Measurements from ENCODE around the gene SLC37A3.

SLC37A3 gene

GRCh38 chr7:140397784-140398750 is at the start of gene SLC37A3:
Gene SLC37A3 (minus strand): TSS chr7:140398530. CDS start chr7:140382526, 16,004 bp downstream.
- no peaks in the 10 kb centered on the region for H3K27me3 ChIP-seq (ENCODE audit: insufficient read depth, insufficient read length)
- H3K36me3 ChIP-seq (ENCODE audit: insufficient read depth, insufficient read length, low read length): peaks cover 5% of the 10 kb centered on the region
- peak within 1 kb of the TSS; percentile 85 for H3K9ac ChIP-seq (ENCODE audit: insufficient read length, low read depth)
- TF ChIP-seq SUZ12 (IDR thresholded peaks at IDR 0.05; ENCODE audit: extremely low read depth, insufficient read depth, insufficient read length) (no peak), YY1 (IDR thresholded peaks at IDR 0.05; ENCODE audit: insufficient read depth, insufficient read length) (no peak), ZNF274 (IDR thresholded peaks at IDR 0.05; ENCODE audit: low read depth, low read length) (no peak)
- no peaks in the 10 kb centered on the region for H3K4me1 ChIP-seq (ENCODE audit: insufficient read depth, insufficient read length)
- DNase-seq (ENCODE audit: low read depth, low spot score): peak; percentile 76
- no peaks in the 10 kb centered on the region for H3K9me3 ChIP-seq (ENCODE audit: insufficient read depth, low read length)
- H3K4me3 ChIP-seq (ENCODE audit: insufficient read length, low read depth): peak within 1 kb of the TSS; percentile 78

- H3K9ac ChIP-seq (ENCODE audit: insufficient read length, low read depth): no peak overlapping the region
- DNase-seq (ENCODE audit: low read depth, low spot score): no peak
- H3K9me3 ChIP-seq (ENCODE audit: insufficient read depth, low read length): no peaks in the 10 kb centered on the region
- H3K27me3 ChIP-seq (ENCODE audit: insufficient read depth, insufficient read length): no peaks in the 10 kb centered on the region
- TF ChIP-seq ZNF274 (IDR thresholded peaks at IDR 0.05; ENCODE audit: low read depth, low read length) (no peak), SUZ12 (IDR thresholded peaks at IDR 0.05; ENCODE audit: extremely low read depth, insufficient read depth, insufficient read length) (no peak), YY1 (IDR thresholded peaks at IDR 0.05; ENCODE audit: insufficient read depth, insufficient read length) (no peak)
- H3K4me3 ChIP-seq (ENCODE audit: insufficient read length, low read depth): no peak overlapping the region
- peaks cover 6% of the 10 kb centered on the region for H3K4me1 ChIP-seq (ENCODE audit: insufficient read depth, insufficient read length)
- peaks cover 4% of the 10 kb centered on the region for H3K36me3 ChIP-seq (ENCODE audit: insufficient read depth, insufficient read length, low read length)
These were observed 49.5 kb upstream of the SLC37A3 start for GRCh38 chr7:140447841-140448240.

DNA sequence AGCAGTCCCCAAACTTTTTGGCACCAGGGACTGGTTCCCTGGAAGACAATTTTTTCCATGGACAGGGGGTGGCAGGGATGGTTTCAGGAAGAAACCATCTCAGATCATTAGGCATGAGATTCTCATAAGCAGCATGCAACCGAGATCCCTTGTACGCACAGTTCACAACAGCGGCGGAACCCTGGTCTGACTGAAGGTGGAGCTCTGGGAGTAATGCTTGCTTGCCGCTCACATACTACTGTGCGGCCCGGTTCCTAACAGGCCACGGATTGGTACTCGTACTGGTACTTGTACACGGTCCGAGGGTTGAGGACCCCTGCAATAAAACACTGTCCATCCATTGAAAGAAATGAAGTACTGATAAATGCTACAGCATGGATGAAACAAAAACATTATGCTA is 48.1 kb upstream of the SLC37A3 start:
- Histone ChIP-seq H3K27me3 (ENCODE audit: insufficient read depth, insufficient read length) (no peaks in the 10 kb centered on the region), H3K9me3 (ENCODE audit: insufficient read depth, low read length) (no peaks in the 10 kb centered on the region), H3K9ac (ENCODE audit: insufficient read length, low read depth) (no peak overlapping the region), H3K4me3 (ENCODE audit: insufficient read length, low read depth) (no peak overlapping the region), H3K4me1 (ENCODE audit: insufficient read depth, insufficient read length) (peaks cover 6% of the 10 kb centered on the region), H3K36me3 (ENCODE audit: insufficient read depth, insufficient read length, low read length) (no peaks in the 10 kb centered on the region)
- no peak for DNase-seq (ENCODE audit: low read depth, low spot score)
- TF ChIP-seq SUZ12 (IDR thresholded peaks at IDR 0.05; ENCODE audit: extremely low read depth, insufficient read depth, insufficient read length): no peak
- TF ChIP-seq YY1 (IDR thresholded peaks at IDR 0.05; ENCODE audit: insufficient read depth, insufficient read length): no peak
- no peak for TF ChIP-seq ZNF274 (IDR thresholded peaks at IDR 0.05; ENCODE audit: low read depth, low read length)

DNA sequence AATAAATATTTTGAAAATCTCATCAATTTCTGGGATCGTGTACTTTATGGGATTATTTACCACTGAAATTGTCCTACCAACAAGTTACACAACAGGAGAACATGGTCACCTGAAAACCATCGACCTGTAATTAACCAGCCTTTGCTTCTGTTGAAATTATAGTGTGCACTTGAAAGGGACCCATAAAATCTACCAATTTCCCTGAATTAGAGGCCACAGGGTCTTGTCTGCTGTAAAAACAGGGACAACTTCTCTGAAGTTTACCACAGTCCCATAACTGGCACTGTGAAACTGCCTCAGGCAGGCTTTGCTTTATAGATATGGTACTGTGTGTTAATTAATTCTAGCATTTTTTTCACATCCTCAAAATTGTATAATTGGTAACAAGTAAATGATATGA is 43.2 kb upstream of the SLC37A3 start:
- Histone ChIP-seq H3K36me3 (ENCODE audit: insufficient read depth, insufficient read length, low read length) (no peaks in the 10 kb centered on the region), H3K4me1 (ENCODE audit: insufficient read depth, insufficient read length) (peaks cover 2% of the 10 kb centered on the region), H3K9me3 (ENCODE audit: insufficient read depth, low read length) (no peaks in the 10 kb centered on the region), H3K27me3 (ENCODE audit: insufficient read depth, insufficient read length) (no peaks in the 10 kb centered on the region), H3K9ac (ENCODE audit: insufficient read length, low read depth) (no peak overlapping the region), H3K4me3 (ENCODE audit: insufficient read length, low read depth) (no peak overlapping the region)
- no peak for DNase-seq (ENCODE audit: low read depth, low spot score)
- TF ChIP-seq ZNF274 (IDR thresholded peaks at IDR 0.05; ENCODE audit: low read depth, low read length): no peak

GRCh38 chr7:140440593-140440992 is 42.3 kb upstream of the SLC37A3 start:
- Histone ChIP-seq H3K36me3 (ENCODE audit: insufficient read depth, insufficient read length, low read length) (no peaks in the 10 kb centered on the region), H3K9ac (ENCODE audit: insufficient read length, low read depth) (no peak overlapping the region), H3K9me3 (ENCODE audit: insufficient read depth, low read length) (no peaks in the 10 kb centered on the region), H3K27me3 (ENCODE audit: insufficient read depth, insufficient read length) (no peaks in the 10 kb centered on the region), H3K4me3 (ENCODE audit: insufficient read length, low read depth) (no peak overlapping the region), H3K4me1 (ENCODE audit: insufficient read depth, insufficient read length) (peaks cover 2% of the 10 kb centered on the region)
- DNase-seq (ENCODE audit: low read depth, low spot score): no peak
- TF ChIP-seq YY1 (IDR thresholded peaks at IDR 0.05; ENCODE audit: insufficient read depth, insufficient read length): no peak
- no peak for TF ChIP-seq ZNF274 (IDR thresholded peaks at IDR 0.05; ENCODE audit: low read depth, low read length)
- TF ChIP-seq SUZ12 (IDR thresholded peaks at IDR 0.05; ENCODE audit: extremely low read depth, insufficient read depth, insufficient read length): no peak

GRCh38 chr7:140439359-140439758 is 41.0 kb upstream of the SLC37A3 start:
- no peak overlapping the region for H3K9ac ChIP-seq (ENCODE audit: insufficient read length, low read depth)
- no peaks in the 10 kb centered on the region for H3K36me3 ChIP-seq (ENCODE audit: insufficient read depth, insufficient read length, low read length)
- no peaks in the 10 kb centered on the region for H3K27me3 ChIP-seq (ENCODE audit: insufficient read depth, insufficient read length)
- H3K9me3 ChIP-seq (ENCODE audit: insufficient read depth, low read length): no peaks in the 10 kb centered on the region
- TF ChIP-seq SUZ12 (IDR thresholded peaks at IDR 0.05; ENCODE audit: extremely low read depth, insufficient read depth, insufficient read length) (no peak), YY1 (IDR thresholded peaks at IDR 0.05; ENCODE audit: insufficient read depth, insufficient read length) (no peak), ZNF274 (IDR thresholded peaks at IDR 0.05; ENCODE audit: low read depth, low read length) (no peak)
- H3K4me3 ChIP-seq (ENCODE audit: insufficient read length, low read depth): no peak overlapping the region
- no peaks in the 10 kb centered on the region for H3K4me1 ChIP-seq (ENCODE audit: insufficient read depth, insufficient read length)
- DNase-seq (ENCODE audit: low read depth, low spot score): no peak

DNA sequence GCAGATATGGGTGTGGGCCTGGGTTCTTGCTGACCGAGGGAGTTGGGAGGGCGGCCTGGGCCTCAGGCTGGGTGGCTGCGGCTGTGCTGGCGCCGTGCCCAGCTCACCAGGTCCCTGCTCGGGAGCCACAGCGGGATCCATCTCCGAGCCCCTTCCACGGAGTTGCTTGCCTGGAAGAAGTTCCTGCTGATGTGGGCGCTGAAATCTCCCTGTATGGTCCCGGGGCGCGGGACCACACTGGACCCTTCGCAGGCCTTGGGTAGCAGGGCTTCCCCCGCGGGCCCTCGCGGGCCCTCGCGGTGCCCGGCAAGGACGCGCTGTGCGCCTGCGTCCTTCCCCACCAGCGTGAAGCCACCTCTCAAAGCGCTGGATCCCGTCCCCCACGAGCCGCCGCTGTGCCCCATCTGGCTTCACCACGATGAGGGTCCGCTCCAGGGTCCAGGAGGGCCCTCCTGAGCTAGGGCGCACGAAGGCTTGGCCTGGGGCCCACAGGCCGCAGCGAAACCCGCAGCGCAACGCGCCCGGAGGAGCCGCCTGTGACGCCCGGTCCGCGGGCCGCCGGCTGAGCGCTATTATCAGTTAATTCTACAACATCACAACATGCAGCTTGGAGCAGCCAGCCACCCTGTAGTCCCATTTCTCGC is 37.0 kb upstream of the SLC37A3 start:
- Histone ChIP-seq H3K4me3 (ENCODE audit: insufficient read length, low read depth) (no peak overlapping the region), H3K9me3 (ENCODE audit: insufficient read depth, low read length) (no peaks in the 10 kb centered on the region), H3K4me1 (ENCODE audit: insufficient read depth, insufficient read length) (no peaks in the 10 kb centered on the region), H3K9ac (ENCODE audit: insufficient read length, low read depth) (no peak overlapping the region), H3K27me3 (ENCODE audit: insufficient read depth, insufficient read length) (no peaks in the 10 kb centered on the region), H3K36me3 (ENCODE audit: insufficient read depth, insufficient read length, low read length) (no peaks in the 10 kb centered on the region)
- DNase-seq (ENCODE audit: low read depth, low spot score): no peak
- TF ChIP-seq YY1 (IDR thresholded peaks at IDR 0.05; ENCODE audit: insufficient read depth, insufficient read length) (no peak), SUZ12 (IDR thresholded peaks at IDR 0.05; ENCODE audit: extremely low read depth, insufficient read depth, insufficient read length) (no peak)
